Measurements from ENCODE around the gene BEND2. TPM values are rescaled to one million over a fixed set of nuclear protein-coding genes. Genes with fewer than 3 reads are reported as not detected.

The BEND2 gene
- total and polyA plus RNA-seq, 2 of the 13 experiments (the other 11 are each of a cell fraction or from before 2014, with no cell fraction given) = not detected

DNA sequence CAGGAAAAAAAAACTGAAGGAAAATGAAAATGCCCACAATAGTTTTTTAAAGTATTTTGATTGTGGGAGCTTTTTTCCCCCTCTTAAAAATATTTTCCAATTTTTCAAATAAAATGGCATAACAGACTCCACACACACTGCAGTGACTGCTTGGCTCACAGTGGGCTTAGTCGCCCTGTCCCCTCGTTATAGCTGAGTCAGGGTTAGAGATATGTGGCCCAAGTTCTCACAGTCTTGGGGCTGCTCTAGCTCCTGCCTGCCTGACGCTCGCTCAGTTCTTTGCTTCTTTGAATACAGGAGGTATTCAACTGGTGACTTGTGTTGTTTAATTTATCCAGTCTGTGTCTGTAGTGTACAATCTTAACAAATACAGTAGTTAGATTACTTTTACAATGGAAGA, 47.7 kb downstream of the BEND2 start:
- H3K27me3 ChIP-seq (ENCODE audit: control insufficient read depth in 1 of 2, insufficient read depth in 2 of 2, low read length in 2 of 2) = no peaks in the 10 kb centered on the region
- no peak for FAIRE-seq
- no peaks in the 10 kb centered on the region for H3K36me3 ChIP-seq (replicated peaks in 1 of 2; ENCODE audit: control insufficient read depth in 1 of 2, insufficient read depth in 2 of 2, low read length in 2 of 2)
- no peak overlapping the region for H3K9ac ChIP-seq (ENCODE audit: insufficient read depth, low read depth, low read length)
- no peaks in the 10 kb centered on the region for H3K79me2 ChIP-seq (ENCODE audit: insufficient read depth, low read length)
- WGBS (ENCODE audit: low lambda C conversion rate) = 4% methylated on average over 4 of the region's 4 CpGs
- no peaks in the 10 kb centered on the region for H3K4me1 ChIP-seq (ENCODE audit: insufficient read depth, low read length)
- CTCF ChIA-PET (ENCODE audit: low intra/inter-chr PET ratio, low total read pairs) = no interaction called here
- intact Hi-C loops (cut with micrococcal nuclease; ENCODE audit: unreplicated experiment) = no loop called here
- H3K4me3 ChIP-seq (replicated peaks in 1 of 3; ENCODE audit: insufficient read depth in 1 of 3, low read depth in 2 of 3, low read length in 3 of 3) = no peak overlapping the region
- TF ChIP-seq NFYB (CRISPR knock-in tag; IDR thresholded peaks at IDR 0.05) (no peak), PREB (CRISPR knock-in tag; IDR thresholded peaks at IDR 0.05) (no peak), MIER2 (CRISPR knock-in tag; IDR thresholded peaks at IDR 0.05) (no peak)
- TF ChIP-seq, protein P1, sequence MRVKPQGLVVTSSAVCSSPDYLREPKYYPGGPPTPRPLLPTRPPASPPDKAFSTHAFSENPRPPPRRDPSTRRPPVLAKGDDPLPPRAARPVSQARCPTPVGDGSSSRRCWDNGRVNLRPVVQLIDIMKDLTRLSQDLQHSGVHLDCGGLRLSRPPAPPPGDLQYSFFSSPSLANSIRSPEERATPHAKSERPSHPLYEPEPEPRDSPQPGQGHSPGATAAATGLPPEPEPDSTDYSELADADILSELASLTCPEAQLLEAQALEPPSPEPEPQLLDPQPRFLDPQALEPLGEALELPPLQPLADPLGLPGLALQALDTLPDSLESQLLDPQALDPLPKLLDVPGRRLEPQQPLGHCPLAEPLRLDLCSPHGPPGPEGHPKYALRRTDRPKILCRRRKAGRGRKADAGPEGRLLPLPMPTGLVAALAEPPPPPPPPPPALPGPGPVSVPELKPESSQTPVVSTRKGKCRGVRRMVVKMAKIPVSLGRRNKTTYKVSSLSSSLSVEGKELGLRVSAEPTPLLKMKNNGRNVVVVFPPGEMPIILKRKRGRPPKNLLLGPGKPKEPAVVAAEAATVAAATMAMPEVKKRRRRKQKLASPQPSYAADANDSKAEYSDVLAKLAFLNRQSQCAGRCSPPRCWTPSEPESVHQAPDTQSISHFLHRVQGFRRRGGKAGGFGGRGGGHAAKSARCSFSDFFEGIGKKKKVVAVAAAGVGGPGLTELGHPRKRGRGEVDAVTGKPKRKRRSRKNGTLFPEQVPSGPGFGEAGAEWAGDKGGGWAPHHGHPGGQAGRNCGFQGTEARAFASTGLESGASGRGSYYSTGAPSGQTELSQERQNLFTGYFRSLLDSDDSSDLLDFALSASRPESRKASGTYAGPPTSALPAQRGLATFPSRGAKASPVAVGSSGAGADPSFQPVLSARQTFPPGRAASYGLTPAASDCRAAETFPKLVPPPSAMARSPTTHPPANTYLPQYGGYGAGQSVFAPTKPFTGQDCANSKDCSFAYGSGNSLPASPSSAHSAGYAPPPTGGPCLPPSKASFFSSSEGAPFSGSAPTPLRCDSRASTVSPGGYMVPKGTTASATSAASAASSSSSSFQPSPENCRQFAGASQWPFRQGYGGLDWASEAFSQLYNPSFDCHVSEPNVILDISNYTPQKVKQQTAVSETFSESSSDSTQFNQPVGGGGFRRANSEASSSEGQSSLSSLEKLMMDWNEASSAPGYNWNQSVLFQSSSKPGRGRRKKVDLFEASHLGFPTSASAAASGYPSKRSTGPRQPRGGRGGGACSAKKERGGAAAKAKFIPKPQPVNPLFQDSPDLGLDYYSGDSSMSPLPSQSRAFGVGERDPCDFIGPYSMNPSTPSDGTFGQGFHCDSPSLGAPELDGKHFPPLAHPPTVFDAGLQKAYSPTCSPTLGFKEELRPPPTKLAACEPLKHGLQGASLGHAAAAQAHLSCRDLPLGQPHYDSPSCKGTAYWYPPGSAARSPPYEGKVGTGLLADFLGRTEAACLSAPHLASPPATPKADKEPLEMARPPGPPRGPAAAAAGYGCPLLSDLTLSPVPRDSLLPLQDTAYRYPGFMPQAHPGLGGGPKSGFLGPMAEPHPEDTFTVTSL (CRISPR knock-in tag; IDR thresholded peaks at IDR 0.05; ENCODE audit: borderline replicate concordance) = no peak
- TF ChIP-seq, protein P2, sequence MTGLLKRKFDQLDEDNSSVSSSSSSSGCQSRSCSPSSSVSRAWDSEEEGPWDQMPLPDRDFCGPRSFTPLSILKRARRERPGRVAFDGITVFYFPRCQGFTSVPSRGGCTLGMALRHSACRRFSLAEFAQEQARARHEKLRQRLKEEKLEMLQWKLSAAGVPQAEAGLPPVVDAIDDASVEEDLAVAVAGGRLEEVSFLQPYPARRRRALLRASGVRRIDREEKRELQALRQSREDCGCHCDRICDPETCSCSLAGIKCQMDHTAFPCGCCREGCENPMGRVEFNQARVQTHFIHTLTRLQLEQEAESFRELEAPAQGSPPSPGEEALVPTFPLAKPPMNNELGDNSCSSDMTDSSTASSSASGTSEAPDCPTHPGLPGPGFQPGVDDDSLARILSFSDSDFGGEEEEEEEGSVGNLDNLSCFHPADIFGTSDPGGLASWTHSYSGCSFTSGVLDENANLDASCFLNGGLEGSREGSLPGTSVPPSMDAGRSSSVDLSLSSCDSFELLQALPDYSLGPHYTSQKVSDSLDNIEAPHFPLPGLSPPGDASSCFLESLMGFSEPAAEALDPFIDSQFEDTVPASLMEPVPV (CRISPR knock-in tag; IDR thresholded peaks at IDR 0.05) = no peak
- no peak overlapping the region for H3K4me2 ChIP-seq (ENCODE audit: low read depth, low read length)
- in situ Hi-C loops (cut with HindIII; ENCODE audit: extremely low pct_ligation_motif_present, low pct_unique_long_range_greater_than_20kb) = no loop called here
- no peak for ATAC-seq
- no peak overlapping the region for H2AFZ ChIP-seq (ENCODE audit: low read length)
- POLR2A ChIA-PET = no interaction called here
- no TSS peak for BruUV-seq (replicated peaks)
- DNase-seq (ENCODE audit: low spot score) = no peak
- no peaks in the 10 kb centered on the region for H3K9me3 ChIP-seq (ENCODE audit: low read length)
- no peaks in the 10 kb centered on the region for H4K20me1 ChIP-seq (ENCODE audit: insufficient read depth, low read length)
- no peak overlapping the region for H3K27ac ChIP-seq (ENCODE audit: extremely low read length, insufficient read depth, low read length)
